IMR-90 (cell line): Measurements from ENCODE around the gene CBFA2T3. TPM values are rescaled to one million over a fixed set of nuclear protein-coding genes. Genes with fewer than 3 reads are reported as not detected.

ENCODE experiments used
- ATAC-seq: fragments of 200-7000 bp; cut with Tn5 transposase; 2 replicates; pipeline ENCODE4 v1.9.1; 2020; ENCODE audit warnings: low read depth, mild to moderate bottlenecking, moderate library complexity
- BruUV-seq: library from RNA; stranded (reverse); fragments of 400-500 nt; replicated peaks from 2 replicates; lab custom pipeline; 2021; lab: Mats Ljungman, UMichigan
- CTCF ChIA-PET: fragments of 300-600 bp; formaldehyde crosslinking; extraction: SDS; loops from one replicate; lab custom pipeline; 2021; ENCODE audit warnings: antibody characterized with exemption; lab: Yijun Ruan, JAX
- POLR2A ChIA-PET: fragments of 300-600 bp; sonication (Branson Sonifier 250); formaldehyde crosslinking; loops from one replicate; lab custom pipeline; 2022; ENCODE audit warnings: antibody characterized with exemption; ENCODE audit not compliant: unreplicated experiment; lab: Charles Lee
- DNase-seq: peaks from one replicate; pipeline ENCODE4 v3.0.0; 2013
- H2AFZ ChIP-seq: replicated peaks from 2 replicates; pipeline ENCODE3; 2013; ENCODE audit warnings: low read length, mild to moderate bottlenecking; ENCODE audit not compliant: poor library complexity
- H2AK5ac ChIP-seq: 2 replicates; pipeline ENCODE4 v1.6.1; 2013; ENCODE audit warnings: low read depth, low read length, inconsistent platforms
- H2AK9ac ChIP-seq: replicated peaks from 2 replicates; pipeline ENCODE3; 2013; ENCODE audit warnings: mild to moderate bottlenecking, low read depth, low read length, moderate library complexity; ENCODE audit not compliant: poor library complexity
- H2BK120ac ChIP-seq: 2 replicates; pipeline ENCODE4 v1.6.1; 2013; ENCODE audit warnings: low read depth, low read length, inconsistent platforms
- H2BK15ac ChIP-seq: 3 replicates; pipeline ENCODE4 v1.6.1; 2013; ENCODE audit warnings: low read depth, low read length, inconsistent platforms
- H2BK20ac ChIP-seq: 2 replicates; pipeline ENCODE4 v1.6.1; 2013; ENCODE audit warnings: low read depth, mild to moderate bottlenecking, inconsistent platforms, low read length, moderate library complexity
- H2BK5ac ChIP-seq: 2 replicates; pipeline ENCODE4 v1.6.1; 2013; ENCODE audit warnings: mild to moderate bottlenecking, low read depth, low read length, inconsistent platforms; ENCODE audit not compliant: poor library complexity, severe bottlenecking
- H3K14ac ChIP-seq: replicated peaks from 2 replicates; pipeline ENCODE4 v1.6.1; 2013; ENCODE audit warnings: low read depth, low read length, inconsistent platforms
- H3K18ac ChIP-seq: 2 replicates; pipeline ENCODE4 v1.6.1; 2013; ENCODE audit warnings: low read depth, low read length, control low read depth
- H3K23ac ChIP-seq: 2 replicates; pipeline ENCODE4 v1.6.1; 2013; ENCODE audit warnings: low read depth, low read length, inconsistent platforms
- H3K27ac ChIP-seq: 2 replicates; pipeline ENCODE4 v1.5.1; 2013; ENCODE audit warnings: mild to moderate bottlenecking, control low read depth, low read length; ENCODE audit not compliant: insufficient read depth
- H3K27me3 ChIP-seq: 2 replicates; pipeline ENCODE4 v1.6.1; 2013; ENCODE audit warnings: low read length; ENCODE audit not compliant: control insufficient read depth, insufficient read depth
- H3K36me3 ChIP-seq: 2 replicates; pipeline ENCODE4 v1.6.1; 2013; ENCODE audit warnings: low read length, mixed read lengths; ENCODE audit not compliant: control insufficient read depth, insufficient read depth
- H3K4ac ChIP-seq: 2 replicates; pipeline ENCODE4 v1.6.1; 2013; ENCODE audit warnings: low read depth, low read length, inconsistent platforms
- H3K4me1 ChIP-seq: 2 replicates; pipeline ENCODE4 v1.6.1; 2013; ENCODE audit warnings: low read length, mixed read lengths; ENCODE audit not compliant: control insufficient read depth, insufficient read depth
- H3K4me2 ChIP-seq: 2 replicates; pipeline ENCODE4 v1.6.1; 2013; ENCODE audit warnings: low read depth, mild to moderate bottlenecking, control low read depth, low read length, moderate library complexity
- H3K4me3 ChIP-seq: 2 replicates; pipeline ENCODE4 v1.5.1; 2013; ENCODE audit warnings: low read depth, mild to moderate bottlenecking, control low read depth, low read length, moderate library complexity; ENCODE audit not compliant: insufficient read depth
- H3K56ac ChIP-seq: 2 replicates; pipeline ENCODE4 v1.6.1; 2013; ENCODE audit warnings: low read length, inconsistent platforms; ENCODE audit not compliant: insufficient read depth; ENCODE audit errors: extremely low read depth
- H3K79me1 ChIP-seq, 2 experiments: 2 replicates each; pipeline ENCODE4 v1.6.1; 2013; ENCODE audit warnings: low read length in 2 of 2, inconsistent platforms in 1 of 2, low read depth in 1 of 2
- H3K9ac ChIP-seq: 2 replicates; pipeline ENCODE4 v1.6.1; 2013; ENCODE audit warnings: low read depth, low read length, control low read depth
- H3K9me1 ChIP-seq: 2 replicates; pipeline ENCODE4 v1.6.1; 2013; ENCODE audit warnings: low read length, inconsistent platforms; ENCODE audit not compliant: insufficient read depth
- H3K9me3 ChIP-seq: 2 replicates; pipeline ENCODE4 v1.6.1; 2013; ENCODE audit warnings: low read length; ENCODE audit not compliant: control insufficient read depth, insufficient read depth
- H4K20me1 ChIP-seq: 2 replicates; pipeline ENCODE4 v1.6.1; 2013; ENCODE audit warnings: low read length, inconsistent platforms; ENCODE audit not compliant: insufficient read depth
- H4K5ac ChIP-seq: 2 replicates; pipeline ENCODE4 v1.6.1; 2013; ENCODE audit warnings: mild to moderate bottlenecking, low read depth, low read length, control low read depth
- H4K8ac ChIP-seq, 2 experiments: 2 replicates each; pipeline ENCODE4 v1.6.1; 2013; ENCODE audit warnings: low read depth in 2 of 2, low read length in 2 of 2, control low read depth in 1 of 2, inconsistent platforms in 1 of 2
- H4K91ac ChIP-seq: 2 replicates; pipeline ENCODE4 v1.6.1; 2013; ENCODE audit warnings: low read depth, low read length, inconsistent platforms; ENCODE audit not compliant: insufficient read depth
- BHLHE40 ChIP-seq: fragments of 150-350 bp; IDR thresholded peaks from 2 replicates; pipeline ENCODE4 v1.6.1; 2016; ENCODE audit warnings: mild to moderate bottlenecking, low read depth, low read length
- CEBPB ChIP-seq: IDR thresholded peaks from 2 replicates; pipeline ENCODE4 v1.6.1; 2012; ENCODE audit warnings: low read depth, low read length, improper control_type of control experiment
- CHD1 ChIP-seq: IDR thresholded peaks from 2 replicates; pipeline ENCODE4 v1.6.1; 2012; ENCODE audit warnings: low read depth, low read length, improper control_type of control experiment
- CTCF ChIP-seq: conservative IDR thresholded peaks from 2 replicates; pipeline ENCODE4 v1.5.1; 2012; ENCODE audit warnings: mild to moderate bottlenecking, low read depth, low read length, improper control_type of control experiment
- ELK1 ChIP-seq: fragments of 150-350 bp; IDR thresholded peaks from 2 replicates; pipeline ENCODE4 v1.6.1; 2016; ENCODE audit warnings: low read depth, mild to moderate bottlenecking, low read length, moderate library complexity, borderline replicate concordance
- FOS ChIP-seq: fragments of 150-350 bp; IDR thresholded peaks from 2 replicates; pipeline ENCODE4 v1.6.1; 2016; ENCODE audit warnings: low read depth, low read length
- MAFK ChIP-seq: IDR thresholded peaks from 2 replicates; pipeline ENCODE4 v1.6.1; 2012; ENCODE audit warnings: low read depth, low read length, improper control_type of control experiment
- MAZ ChIP-seq: IDR thresholded peaks from 2 replicates; pipeline ENCODE4 v1.6.1; 2012; ENCODE audit warnings: low read depth, mild to moderate bottlenecking, low read length, improper control_type of control experiment, moderate library complexity, borderline replicate concordance
- MXI1 ChIP-seq: IDR thresholded peaks from 2 replicates; pipeline ENCODE4 v1.6.1; 2012; ENCODE audit warnings: low read depth, mild to moderate bottlenecking, low read length, moderate library complexity, borderline replicate concordance
- NFE2L2 ChIP-seq: fragments of 150-350 bp; IDR thresholded peaks from 2 replicates; pipeline ENCODE4 v1.6.1; 2016; ENCODE audit warnings: low read depth, mild to moderate bottlenecking, low read length
- POLR2A ChIP-seq: IDR thresholded peaks from 2 replicates; pipeline ENCODE4 v1.6.1; 2012; ENCODE audit warnings: mild to moderate bottlenecking, low read depth, low read length
- RAD21 ChIP-seq: IDR thresholded peaks from 2 replicates; pipeline ENCODE4 v1.6.1; 2012; ENCODE audit warnings: low read length, improper control_type of control experiment
- RCOR1 ChIP-seq: IDR thresholded peaks from 2 replicates; pipeline ENCODE4 v1.6.1; 2012; ENCODE audit warnings: mild to moderate bottlenecking, low read length, improper control_type of control experiment; ENCODE audit not compliant: insufficient replicate concordance
- RFX5 ChIP-seq: IDR thresholded peaks from 2 replicates; pipeline ENCODE4 v1.8.0; 2012; ENCODE audit warnings: low read depth, mild to moderate bottlenecking, low read length, moderate library complexity
- SMC3 ChIP-seq: fragments of 150-350 bp; IDR thresholded peaks from 2 replicates; pipeline ENCODE4 v1.6.1; 2016; ENCODE audit warnings: low read depth, mild to moderate bottlenecking, antibody characterized with exemption, low read length, moderate library complexity
- USF2 ChIP-seq: fragments of 150-350 bp; IDR thresholded peaks from 2 replicates; pipeline ENCODE4 v1.6.1; 2017; ENCODE audit warnings: mild to moderate bottlenecking, antibody characterized with exemption, low read length, low read depth
- WGBS, 2 experiments: methylation state at CpG; one replicate each; pipeline versions ENCODE4 v1.1.5 to v1.1.7; 2013; ENCODE audit warnings: missing lambda C conversion rate in 2 of 2; ENCODE audit not compliant: insufficient read length in 1 of 2; ENCODE audit errors: extremely low coverage in 2 of 2; 5-methylcytosine and 5-hydroxymethylcytosine counted together
- dilution Hi-C: fragments of 300-500 bp; cut with HindIII; formaldehyde crosslinking; loops from one replicate; pipeline ENCODE4 v1.14.3; 2018; ENCODE audit warnings: low sequenced_read_pairs; ENCODE audit not compliant: unreplicated experiment
- in situ Hi-C: fragments of 300-500 bp; cut with MboI; formaldehyde crosslinking; loops from 3 replicates; pipeline ENCODE4 v1.14.3; 2019; ENCODE audit warnings: low sequenced_read_pairs, inconsistent platforms, mixed read lengths
- intact Hi-C: fragments of 100-400 bp; cut with micrococcal nuclease; formaldehyde crosslinking; loops from 2 replicates; pipeline ENCODE4 v1.10.0; 2022
- polyA plus RNA-seq, 3 experiments: library from polyadenylated mRNA; depleted of rRNA; stranded (reverse); fragments of >200 nt; gene quantifications; 2 replicates each; pipeline ENCODE4 v1.2.3, GENCODE V29; 2012; ENCODE audit warnings: low replicate concordance in 1 of 3
- total RNA-seq: library from RNA; depleted of rRNA; stranded (reverse); fragments of >200 nt; gene quantifications from 2 replicates; pipeline ENCODE4 v1.2.3, GENCODE V29; 2012

CBFA2T3 gene
- total and polyA plus RNA-seq, 2 of the 4 experiments (the other 2 are of a cell fraction) = not detected

GRCh38 chr16:88934066-88934667, 42.8 kb downstream of the CBFA2T3 start:
- Histone ChIP-seq H2AK5ac (no peak overlapping the region), H3K9me1 (no peaks in the 10 kb centered on the region), H4K20me1 (no peaks in the 10 kb centered on the region), H3K9ac (no peak overlapping the region), H3K9me3 (no peaks in the 10 kb centered on the region), H3K56ac (no peak overlapping the region), H3K27me3 (peaks cover 48% of the 10 kb centered on the region), H3K14ac (no peak overlapping the region), H2BK20ac (no peak overlapping the region), H3K23ac (no peak overlapping the region), H3K79me1 (no peaks in the 10 kb centered on the region), H3K4me2 (no peak overlapping the region), H2AFZ (no peak overlapping the region), H3K4me1 (no peaks in the 10 kb centered on the region), H2AK9ac (peak overlapping the region; percentile 55), H4K5ac (no peak overlapping the region), H2BK5ac (no peak overlapping the region), H3K4me3 (no peak overlapping the region), H2BK120ac (no peak overlapping the region), H3K36me3 (no peaks in the 10 kb centered on the region), H3K4ac (no peak overlapping the region), H3K27ac (no peak overlapping the region), H4K91ac (no peak overlapping the region), H3K18ac (no peak overlapping the region), H4K8ac (no peak overlapping the region), H2BK15ac (no peak overlapping the region)
- 58% methylated on average over 23 of the region's 33 CpGs; no CpG with 5 or more reads in 1 of the 2 experiments for WGBS, 2 experiments
- BruUV-seq = no TSS peak
- ChIA-PET POLR2A (no interaction called here), CTCF (no interaction called here)
- no peak for TF ChIP-seq CTCF
- TF ChIP-seq MAZ = no peak
- no peak for TF ChIP-seq FOS
- no peak for TF ChIP-seq CHD1
- TF ChIP-seq MXI1 = no peak
- no peak for TF ChIP-seq MAFK
- no peak for TF ChIP-seq ELK1
- TF ChIP-seq RAD21 = no peak
- TF ChIP-seq USF2 = no peak
- no peak for TF ChIP-seq NFE2L2
- no peak for TF ChIP-seq POLR2A
- TF ChIP-seq RCOR1 = no peak
- no peak for TF ChIP-seq RFX5
- TF ChIP-seq CEBPB = no peak
- no peak for TF ChIP-seq BHLHE40
- TF ChIP-seq SMC3 = no peak
- dilution Hi-C loops (no loop called here), intact Hi-C loops (no loop called here), in situ Hi-C loops (loop anchor here (10.0 kb wide), 1 partner anchor 281 kb away; the partner anchor contains the start of gene ZNF778)
- ATAC-seq = no peak
- DNase-seq = no peak
